Uterus (tissue), 4 donors: ENCODE results near the gene FZR1. TPM values are rescaled to one million over a fixed set of nuclear protein-coding genes. Genes with fewer than 3 reads are reported as not detected.

Experiments
- DNase-seq, 2 donors: peaks; one replicate each; pipeline ENCODE4 v3.0.0-alpha.2; 2019 to 2020
- H3K27ac ChIP-seq, 2 donors: fragments of 200-600 bp; sonication (generic); 1 replicate in 1 of 2; 2 replicates in 1 of 2; pipeline ENCODE4 v1.5.1; 2016 to 2018
- H3K27me3 ChIP-seq, 2 donors: fragments of 200-600 bp; sonication (generic); one replicate each; pipeline ENCODE4 v1.5.1; 2018 to 2019; ENCODE audit warnings: control low read depth in 1 of 2
- H3K36me3 ChIP-seq, 2 donors: fragments of 200-600 bp; sonication (generic); one replicate each; pipeline ENCODE4 v1.5.1; 2019; ENCODE audit warnings: control low read depth in 1 of 2
- H3K4me1 ChIP-seq, 2 donors: fragments of 200-600 bp; sonication (generic); one replicate each; pipeline ENCODE4 v1.5.1; 2018 to 2019; ENCODE audit warnings: control low read depth in 1 of 2
- H3K4me3 ChIP-seq, 2 donors: fragments of 200-600 bp; sonication (generic); 1 replicate in 1 of 2; 2 replicates in 1 of 2; pipeline ENCODE4 v1.5.1; 2018 to 2019; ENCODE audit warnings: mild to moderate bottlenecking in 1 of 2
- H3K9me3 ChIP-seq, 2 donors: fragments of 200-600 bp; sonication (generic); one replicate each; pipeline ENCODE4 v1.5.1; 2019; ENCODE audit warnings: control low read depth in 1 of 2
- POLR2A ChIP-seq, 2 donors: fragments of 450-650 bp; IDR thresholded peaks; one replicate each; pipeline ENCODE4 v1.6.1; 2016; ENCODE audit warnings: antibody characterized with exemption in 2 of 2, mild to moderate bottlenecking in 1 of 2, moderate library complexity in 1 of 2
- intact Hi-C: fragments of 100-400 bp; cut with DNase I; formaldehyde crosslinking; loops from one replicate; pipeline ENCODE4 v1.15.1; 2023; ENCODE audit warnings: low total_unique reads
- total RNA-seq, 4 donors: library from RNA; depleted of rRNA in 3 of 4; stranded (reverse); fragments of >200 nt in 3 of 4; gene quantifications; one replicate each; pipeline versions ENCODE4 v1.1.0 to v1.2.4, GENCODE V29; 2014 to 2023
- TF ChIP-seq, protein P1 (sequence below), 4 experiments: fragments of 200-600 bp in 2 of 4; fragments of 450-650 bp in 2 of 4; sonication (generic) in 2 of 4; IDR thresholded peaks; one replicate each; pipeline ENCODE4 v1.5.1; 2016 to 2019; ENCODE audit warnings: antibody characterized with exemption in 4 of 4, mild to moderate bottlenecking in 2 of 4, moderate library complexity in 1 of 4
- donor health status: DM: yes; HTN: yes; CAD: no.

The FZR1 gene
- total RNA-seq, 4 donors from 2014 or later: 3.8 to 70.8 (median 33.0) TPM

- TF ChIP-seq POLR2A (IDR thresholded peaks at IDR 0.05): no peak
- TF ChIP-seq, protein P1, sequence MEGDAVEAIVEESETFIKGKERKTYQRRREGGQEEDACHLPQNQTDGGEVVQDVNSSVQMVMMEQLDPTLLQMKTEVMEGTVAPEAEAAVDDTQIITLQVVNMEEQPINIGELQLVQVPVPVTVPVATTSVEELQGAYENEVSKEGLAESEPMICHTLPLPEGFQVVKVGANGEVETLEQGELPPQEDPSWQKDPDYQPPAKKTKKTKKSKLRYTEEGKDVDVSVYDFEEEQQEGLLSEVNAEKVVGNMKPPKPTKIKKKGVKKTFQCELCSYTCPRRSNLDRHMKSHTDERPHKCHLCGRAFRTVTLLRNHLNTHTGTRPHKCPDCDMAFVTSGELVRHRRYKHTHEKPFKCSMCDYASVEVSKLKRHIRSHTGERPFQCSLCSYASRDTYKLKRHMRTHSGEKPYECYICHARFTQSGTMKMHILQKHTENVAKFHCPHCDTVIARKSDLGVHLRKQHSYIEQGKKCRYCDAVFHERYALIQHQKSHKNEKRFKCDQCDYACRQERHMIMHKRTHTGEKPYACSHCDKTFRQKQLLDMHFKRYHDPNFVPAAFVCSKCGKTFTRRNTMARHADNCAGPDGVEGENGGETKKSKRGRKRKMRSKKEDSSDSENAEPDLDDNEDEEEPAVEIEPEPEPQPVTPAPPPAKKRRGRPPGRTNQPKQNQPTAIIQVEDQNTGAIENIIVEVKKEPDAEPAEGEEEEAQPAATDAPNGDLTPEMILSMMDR (IDR thresholded peaks at IDR 0.05): no peak
- no peak for DNase-seq
- Histone ChIP-seq H3K36me3 (no peaks in the 10 kb centered on the region), H3K9me3 (no peaks in the 10 kb centered on the region), H3K4me1 (no peaks in the 10 kb centered on the region), H3K27ac (no peak overlapping the region), H3K4me3 (no peak overlapping the region), H3K27me3 (no peaks in the 10 kb centered on the region)
- intact Hi-C loops: no loop called here
Measured at GRCh38 chr19:3516675-3517207, 10.6 kb downstream of the FZR1 start.

DNA sequence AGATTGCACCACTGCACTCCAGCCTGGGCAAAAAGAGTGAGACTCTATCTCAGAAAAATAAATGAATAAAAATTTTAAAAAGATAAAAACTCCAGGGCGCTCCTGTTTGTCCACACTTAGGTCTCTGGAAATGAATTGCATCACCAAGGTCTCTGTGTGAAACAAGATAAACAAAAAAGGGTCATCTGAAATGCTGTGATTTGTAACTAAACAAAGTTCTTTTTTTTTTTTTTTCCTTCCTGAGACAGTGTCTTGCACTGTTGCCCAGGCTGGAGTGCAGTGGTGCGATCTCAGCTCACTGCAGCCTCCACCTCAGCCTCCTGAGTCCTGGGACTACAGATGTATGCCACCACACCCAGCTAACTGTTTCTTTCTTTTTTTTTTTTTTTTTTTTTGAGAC lies 11.5 kb downstream of the FZR1 start:
- intact Hi-C loops: no loop called here
- H3K9me3 ChIP-seq: no peaks in the 10 kb centered on the region
- no peaks in the 10 kb centered on the region for H3K36me3 ChIP-seq
- TF ChIP-seq POLR2A (IDR thresholded peaks at IDR 0.05): no peak
- H3K4me1 ChIP-seq: no peaks in the 10 kb centered on the region
- no peak for DNase-seq
- H3K4me3 ChIP-seq: no peak overlapping the region
- H3K27ac ChIP-seq: no peak overlapping the region
- H3K27me3 ChIP-seq: no peaks in the 10 kb centered on the region

DNA sequence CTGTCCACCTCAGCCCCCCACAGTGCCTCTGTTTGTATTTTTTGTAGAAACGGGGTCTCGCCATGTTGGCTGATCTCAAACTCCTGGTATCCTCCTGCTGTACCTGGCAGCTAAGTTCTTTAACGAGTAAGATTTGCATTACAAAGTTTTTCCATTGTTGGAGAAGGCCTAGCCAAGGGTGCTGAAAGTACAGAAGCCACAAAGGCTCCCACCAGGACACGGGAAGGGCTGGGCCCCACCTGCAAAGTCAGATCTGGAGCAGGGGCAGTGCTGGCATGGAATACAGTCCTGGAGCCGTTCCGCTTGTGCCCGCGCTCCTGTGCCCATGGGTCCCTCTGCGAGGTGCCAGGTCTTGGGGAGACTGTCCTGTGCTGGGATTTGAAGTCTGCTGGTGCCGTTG lies 12.1 kb downstream of the FZR1 start:
- intact Hi-C loops: no loop called here
- no peak for DNase-seq
- Histone ChIP-seq H3K27me3 (no peaks in the 10 kb centered on the region), H3K4me1 (no peaks in the 10 kb centered on the region), H3K9me3 (no peaks in the 10 kb centered on the region), H3K27ac (no peak overlapping the region), H3K36me3 (no peaks in the 10 kb centered on the region), H3K4me3 (no peak overlapping the region)
- no peak for TF ChIP-seq POLR2A (IDR thresholded peaks at IDR 0.05)
- TF ChIP-seq, protein P1 (IDR thresholded peaks at IDR 0.05): no peak

- no peaks in the 10 kb centered on the region for H3K9me3 ChIP-seq
- no peaks in the 10 kb centered on the region for H3K36me3 ChIP-seq
- H3K4me1 ChIP-seq: no peaks in the 10 kb centered on the region
- TF ChIP-seq, protein P1 (IDR thresholded peaks at IDR 0.05): no peak
- TF ChIP-seq POLR2A (IDR thresholded peaks at IDR 0.05): no peak
- H3K27me3 ChIP-seq: no peaks in the 10 kb centered on the region
- no peak overlapping the region for H3K4me3 ChIP-seq
- DNase-seq: no peak
- intact Hi-C loops: no loop called here
- no peak overlapping the region for H3K27ac ChIP-seq
Measured at GRCh38 chr19:3518659-3519058, 12.5 kb downstream of the FZR1 start.

DNA sequence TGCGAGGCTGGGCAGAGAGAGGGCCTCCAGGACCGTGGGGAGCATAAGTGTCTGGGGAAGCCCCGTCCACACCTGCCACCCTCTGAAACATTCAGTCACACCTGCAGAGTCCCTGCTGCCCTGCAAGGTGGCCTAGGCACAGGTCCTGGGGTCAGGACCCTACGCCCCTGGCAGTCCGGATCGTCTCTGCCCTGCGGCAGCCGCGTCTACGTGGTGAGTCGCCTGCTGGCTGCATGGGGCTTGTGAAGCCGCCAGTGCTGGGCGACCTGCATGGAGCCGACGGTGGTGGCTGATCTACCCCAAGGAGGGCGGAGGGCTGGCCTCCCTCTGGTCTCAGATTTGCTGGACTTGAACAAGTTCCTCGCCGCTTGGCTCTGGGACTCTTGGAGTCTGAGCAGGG lies 13.0 kb downstream of the FZR1 start:
- Histone ChIP-seq H3K4me3 (no peak overlapping the region), H3K27ac (no peak overlapping the region), H3K9me3 (no peaks in the 10 kb centered on the region), H3K4me1 (no peaks in the 10 kb centered on the region), H3K36me3 (no peaks in the 10 kb centered on the region), H3K27me3 (no peaks in the 10 kb centered on the region)
- DNase-seq: no peak
- no peak for TF ChIP-seq POLR2A (IDR thresholded peaks at IDR 0.05)
- TF ChIP-seq, protein P1 (IDR thresholded peaks at IDR 0.05): no peak
- intact Hi-C loops: no loop called here
